ENCODE data around the gene TPH2.

Gene TPH2

DNA sequence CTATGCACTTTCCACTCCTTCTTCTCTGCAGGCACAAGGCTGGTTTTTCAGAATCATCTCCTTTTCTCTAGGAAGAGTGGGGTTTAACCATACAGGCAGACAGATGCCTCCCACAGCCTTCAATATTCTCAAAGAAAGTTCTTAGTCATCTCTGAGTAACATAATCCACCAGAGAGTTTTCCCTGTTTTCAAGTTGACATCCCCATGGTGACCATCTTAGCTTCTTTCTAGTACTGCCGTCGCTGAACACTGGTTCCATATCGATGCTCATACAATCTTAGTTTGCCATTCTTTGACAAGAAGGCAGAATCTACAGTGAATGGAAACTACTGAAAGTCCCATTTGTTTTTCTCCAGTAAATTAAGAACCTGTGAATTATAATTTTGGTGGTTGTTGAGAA is 28.6 kb downstream of the TPH2 start:
- no peak for DNase-seq

DNA sequence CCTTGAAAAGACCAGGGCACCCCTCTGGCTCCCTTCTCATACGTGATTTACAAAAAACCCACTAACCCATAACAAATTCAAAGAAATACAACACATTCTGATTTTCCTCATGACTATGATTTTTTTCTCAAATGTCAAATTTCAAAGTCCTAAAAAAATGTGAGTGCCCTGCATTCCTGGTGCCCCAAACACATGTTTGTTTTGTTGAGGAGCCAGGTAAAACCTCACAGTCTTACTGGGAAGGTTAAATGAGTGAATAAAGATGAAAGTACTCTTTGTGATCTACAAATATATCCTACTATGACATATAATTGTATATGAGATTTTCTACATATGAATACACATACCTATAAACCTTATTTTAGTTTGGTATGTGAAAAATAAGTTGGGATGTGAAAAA is 30.7 kb downstream of the TPH2 start:
- no peak for DNase-seq

GRCh38 chr12:71970031-71970430 is 31.4 kb downstream of the TPH2 start:
- no peak for DNase-seq

DNA sequence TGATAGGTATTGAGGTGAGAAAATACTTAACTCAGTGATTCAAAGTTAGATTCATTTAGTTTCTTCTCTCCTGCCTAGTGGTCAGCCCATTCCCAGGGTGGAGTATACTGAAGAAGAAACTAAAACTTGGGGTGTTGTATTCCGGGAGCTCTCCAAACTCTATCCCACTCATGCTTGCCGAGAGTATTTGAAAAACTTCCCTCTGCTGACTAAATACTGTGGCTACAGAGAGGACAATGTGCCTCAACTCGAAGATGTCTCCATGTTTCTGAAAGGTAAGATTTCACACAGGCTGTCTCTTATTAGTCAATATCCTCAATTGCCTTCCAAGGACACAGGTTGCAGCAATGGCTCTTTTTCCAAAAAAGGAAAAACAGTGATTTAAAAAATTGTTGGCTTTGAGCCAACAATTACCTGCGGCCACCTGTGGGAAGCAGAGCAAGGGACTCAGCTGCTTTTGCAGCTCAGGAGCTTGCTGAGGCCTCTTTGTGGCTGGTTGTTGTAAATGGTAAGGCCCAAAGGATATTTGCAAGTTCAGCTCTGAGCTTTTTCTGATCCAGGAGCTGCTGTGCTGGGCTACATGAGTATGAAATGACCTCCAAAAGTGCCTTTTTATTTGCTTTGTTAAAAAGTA is 33.9 kb downstream of the TPH2 start:
- no peak for DNase-seq

DNA sequence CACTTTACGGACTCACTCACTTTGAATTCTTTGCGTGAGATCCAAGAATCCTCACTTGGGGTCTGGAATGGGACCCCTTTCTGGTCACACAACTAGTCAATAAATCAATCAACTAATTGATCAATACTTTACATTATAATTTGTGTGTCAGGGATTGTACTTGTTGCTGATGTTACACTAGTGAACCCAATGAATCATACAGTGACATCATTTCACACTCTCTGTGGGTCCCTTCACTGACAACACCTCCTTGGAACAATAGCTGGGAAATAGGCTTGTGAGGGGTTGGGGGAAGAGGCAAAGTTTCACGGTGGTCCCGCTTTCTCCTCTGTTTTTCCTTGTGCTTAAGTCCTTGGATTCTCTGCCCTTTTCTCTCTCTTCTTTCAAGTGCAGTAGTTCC is 35.0 kb downstream of the TPH2 start:
- DNase-seq: no peak

DNA sequence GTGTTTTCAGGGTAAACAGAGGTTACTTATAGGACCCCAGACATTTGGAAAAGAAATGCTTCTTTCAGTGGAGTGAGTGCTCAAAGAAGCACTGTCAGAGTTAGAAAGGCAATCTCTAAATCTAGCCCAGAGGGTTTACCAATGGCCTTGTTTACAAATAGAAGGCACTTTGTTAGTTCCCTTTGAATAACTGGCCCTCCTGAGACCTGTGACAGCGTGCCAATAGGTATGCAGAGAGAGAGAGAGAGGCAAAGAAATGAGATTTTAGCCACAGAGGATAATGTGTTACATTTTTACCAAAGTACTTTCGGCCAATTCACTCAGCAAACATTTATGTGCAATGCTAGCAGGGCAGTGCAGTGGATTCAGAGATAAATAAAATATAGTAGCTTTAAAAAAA is 41.9 kb downstream of the TPH2 start:
- no peak for DNase-seq

GRCh38 chr12:71981149-71981548 is 42.5 kb downstream of the TPH2 start:
- DNase-seq: no peak

DNA sequence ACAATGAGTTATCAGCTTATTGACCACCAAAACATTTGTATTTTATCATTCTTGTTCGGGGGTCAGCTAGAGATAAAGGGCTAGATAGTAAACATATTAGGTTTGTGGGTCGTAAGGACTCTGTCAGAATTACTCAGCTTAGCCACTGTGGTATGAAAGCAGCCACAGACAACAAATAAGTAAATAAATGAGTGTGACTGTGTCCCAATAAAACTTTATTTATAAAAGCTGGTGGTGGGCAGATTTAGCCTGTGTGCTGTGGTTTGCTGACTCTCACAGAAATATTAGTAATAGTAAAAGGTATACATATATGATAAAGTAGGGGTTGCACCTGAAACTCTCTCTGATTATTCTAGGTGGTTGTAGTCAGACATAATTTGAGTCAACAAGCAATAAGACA is 56.1 kb downstream of the TPH2 start:
- DNase-seq: no peak

- DNase-seq: no peak
These were observed 61.1 kb downstream of the TPH2 start for GRCh38 chr12:71999795-72000194.

DNA sequence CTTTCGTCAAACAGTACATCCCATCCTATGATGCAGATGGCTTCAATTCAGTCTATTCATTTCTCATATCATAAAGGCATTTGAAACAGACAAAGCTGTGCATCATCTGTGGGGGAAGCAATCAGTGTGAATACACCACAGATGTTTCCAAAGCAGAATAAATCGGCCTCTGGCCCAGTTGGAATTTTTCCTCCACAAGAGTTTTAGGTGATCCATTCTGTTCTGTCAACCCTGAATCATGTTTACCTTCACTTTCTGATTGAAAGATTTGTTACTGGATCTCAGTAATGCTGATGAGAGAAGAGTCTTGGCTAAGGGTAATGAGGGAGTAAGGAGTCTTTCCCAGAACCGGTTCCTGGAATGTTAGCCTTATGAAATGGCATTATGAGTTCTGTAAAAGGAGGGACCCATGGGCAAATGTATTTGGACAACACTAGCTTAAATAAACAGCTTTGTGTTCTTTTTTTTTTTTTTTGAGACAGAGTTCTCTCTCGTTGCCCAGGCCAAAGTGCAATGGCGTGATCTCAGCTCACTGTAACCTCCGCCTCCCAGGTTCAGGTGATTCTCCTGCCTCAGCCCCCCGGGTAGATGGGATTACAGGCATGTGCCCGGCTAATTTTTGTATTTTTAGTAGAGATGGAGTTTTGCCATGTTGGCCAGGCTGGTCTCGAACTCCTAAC is 62.5 kb downstream of the TPH2 start:
- no peak for DNase-seq

DNA sequence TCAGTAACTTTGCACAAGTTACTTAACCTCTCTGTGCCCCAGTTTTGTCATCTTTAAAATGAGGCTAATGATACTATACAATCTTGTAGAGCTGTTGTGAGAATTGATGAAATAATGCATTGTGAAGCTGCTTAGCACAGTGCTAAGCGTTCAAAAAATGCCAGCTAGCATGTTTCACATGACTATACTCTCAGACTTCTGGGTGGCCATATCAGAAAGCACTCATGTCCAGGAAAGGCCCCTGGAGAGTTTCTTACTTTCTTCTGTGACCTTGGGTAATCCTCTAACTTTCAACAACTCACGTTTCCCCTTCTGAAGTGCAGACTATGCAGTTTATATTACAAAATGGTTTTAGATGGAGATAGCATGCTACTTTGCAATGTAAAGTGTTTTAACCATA is 68.1 kb downstream of the TPH2 start:
- DNase-seq: no peak

GRCh38 chr12:72010356-72010755 is 71.7 kb downstream of the TPH2 start:
- no peak for DNase-seq

GRCh38 chr12:72011374-72011773 is 72.7 kb downstream of the TPH2 start:
- DNase-seq: no peak

- no peak for DNase-seq
These were observed 74.2 kb downstream of the TPH2 start for GRCh38 chr12:72012874-72013273.

DNA sequence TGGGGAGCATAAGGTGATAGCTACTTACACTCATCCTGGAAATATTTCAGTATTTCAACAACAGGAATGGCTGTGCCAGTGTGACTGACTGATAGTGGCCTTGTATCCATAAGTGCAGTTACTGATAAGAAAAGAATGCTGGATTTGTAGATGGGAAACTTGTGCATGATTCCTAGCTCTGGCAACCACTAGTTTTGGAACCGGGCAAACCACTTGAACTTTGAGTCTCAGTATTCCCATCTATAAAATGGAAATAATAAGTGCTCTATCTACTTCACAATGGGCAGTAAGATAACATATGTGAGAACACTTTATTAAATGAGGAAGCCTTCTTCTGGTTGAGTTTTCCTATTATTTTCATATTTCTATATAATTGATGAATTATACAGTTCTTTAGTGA is 77.2 kb downstream of the TPH2 start:
- no peak for DNase-seq

- DNase-seq: peak; percentile 72 to 82
These were observed 78.5 kb downstream of the TPH2 start for GRCh38 chr12:72017054-72017651.

DNA sequence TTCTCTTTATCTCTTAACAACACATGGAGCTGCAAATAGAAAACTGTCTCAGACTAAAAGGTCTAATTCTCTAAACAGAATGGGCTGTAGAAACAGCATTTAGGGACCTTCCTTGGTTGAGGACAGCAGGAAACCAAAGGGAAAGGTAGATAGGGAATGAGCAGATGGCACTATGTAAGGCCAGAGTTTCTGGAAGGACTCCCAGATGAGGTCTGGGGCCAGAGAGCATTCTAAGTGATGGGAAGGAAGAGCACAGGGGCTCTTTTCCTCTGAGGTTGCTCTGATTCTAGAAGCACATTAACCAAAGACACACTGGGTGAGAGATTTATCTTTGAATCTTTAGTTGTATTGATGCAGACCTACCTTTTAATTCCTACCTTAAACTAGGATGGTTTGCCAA is 79.4 kb downstream of the TPH2 start:
- DNase-seq: no peak

- no peak for DNase-seq
These were observed 86.0 kb downstream of the TPH2 start for GRCh38 chr12:72024613-72025012.

- DNase-seq: no peak
These were observed 86.9 kb downstream of the TPH2 start for GRCh38 chr12:72025524-72025923.

- DNase-seq: no peak
These were observed 90.3 kb downstream of the TPH2 start for GRCh38 chr12:72028966-72029365.

DNA sequence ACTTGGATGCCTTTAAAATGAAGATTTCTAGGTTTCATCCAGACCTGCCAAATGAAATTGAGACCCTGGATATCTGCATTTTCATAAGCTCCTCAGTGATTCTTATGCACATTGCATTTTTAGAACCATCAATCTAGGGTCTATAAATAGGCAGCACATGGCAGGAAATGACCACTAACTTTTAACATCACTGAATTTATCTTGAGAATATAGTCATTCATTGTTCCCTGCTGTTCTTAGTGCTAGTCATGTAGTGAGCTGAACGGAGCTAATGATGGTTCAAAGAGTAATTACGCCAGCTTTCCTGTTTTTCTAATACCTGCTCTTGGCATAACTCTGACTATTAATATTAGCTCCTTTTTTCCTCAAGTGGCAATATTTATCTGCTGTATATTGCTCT is 91.6 kb downstream of the TPH2 start:
- no peak for DNase-seq

DNA sequence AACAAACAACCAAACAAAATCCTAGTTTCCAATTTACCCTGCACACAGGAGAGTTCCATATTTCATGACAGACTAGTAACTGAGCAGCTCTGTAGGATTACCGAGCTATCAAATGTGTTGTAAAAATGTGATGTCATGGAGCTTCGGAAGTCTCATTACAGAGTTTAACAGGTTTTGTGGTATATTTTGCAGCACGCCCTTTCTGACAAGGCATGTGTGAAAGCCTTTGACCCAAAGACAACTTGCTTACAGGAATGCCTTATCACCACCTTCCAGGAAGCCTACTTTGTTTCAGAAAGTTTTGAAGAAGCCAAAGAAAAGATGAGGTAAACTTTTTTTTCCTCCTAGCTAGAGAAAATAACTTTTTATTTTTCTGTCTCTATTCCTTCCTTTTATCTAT is 92.4 kb downstream of the TPH2 start:
- no peak for DNase-seq

- no peak for DNase-seq
These were observed 95.3 kb downstream of the TPH2 start for GRCh38 chr12:72033991-72034390.

- no peak for DNase-seq
These were observed 97.0 kb downstream of the TPH2 start for GRCh38 chr12:72035625-72036024.

DNA sequence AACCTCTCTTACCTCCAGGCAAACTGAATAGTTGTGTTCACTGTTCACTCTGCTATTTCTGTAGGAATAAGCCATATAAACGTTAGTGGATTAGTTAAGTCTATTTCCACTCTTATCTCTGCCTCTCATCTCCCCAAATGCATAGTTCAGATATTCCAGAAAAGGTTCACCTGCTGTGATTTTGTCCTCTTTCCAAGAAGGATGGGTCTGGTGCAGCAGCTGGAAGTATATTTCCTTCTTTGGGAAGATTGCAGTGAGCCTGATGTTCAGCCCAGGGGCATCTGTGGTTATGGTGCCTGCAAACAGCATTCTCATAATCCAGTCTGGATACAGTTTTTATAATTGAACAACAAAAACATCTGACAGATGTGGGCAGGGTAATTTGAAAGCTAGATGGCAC is 97.7 kb downstream of the TPH2 start:
- no peak for DNase-seq
